ENCODE measurements around the gene ASIC3. TPM values are rescaled to one million over a fixed set of nuclear protein-coding genes. Genes with fewer than 3 reads are reported as not detected.
A peak's percentile ranks its signal among the peaks of the same experiment; 100 is the strongest.

ASIC3 gene
- total and polyA plus RNA-seq, 10 donors: 1.1 to 5.0 (median 2.8) TPM

- Histone ChIP-seq H3K4me3 (peak overlapping the region in 7 of 8 donors; percentile 23 to 67 (median 34)), H3K9me3 (no peaks in the 10 kb centered on the region), H3K36me3 (peaks cover 0 to 24% (median 0%) of the 10 kb centered on the region in 6 donors), H3K27ac (peak overlapping the region in 3 of 8 donors; percentile 15 to 45 (median 37)), H3K27me3 (replicated peaks in 1 of 7) (peaks cover 0 to 62% (median 25%) of the 10 kb centered on the region in 7 donors), H3K4me1 (peaks cover 21 to 67% (median 51%) of the 10 kb centered on the region in 6 donors)
- 2 to 5% (median 4%) methylated on average over 33 to 34 of the region's 34 CpGs for whole genome bisulfite sequencing, 5 donors
- intact Hi-C loops (cut with DNase I; ENCODE audit: low total_unique reads): no loop called here
- peak; percentile 94 for DNase-seq
- TF ChIP-seq POLR2AphosphoS5 (IDR thresholded peaks at IDR 0.05) (peak; percentile 48 to 83 (median 57)), POLR2A (IDR thresholded peaks at IDR 0.05) (no peak)
- TF ChIP-seq, protein P1, sequence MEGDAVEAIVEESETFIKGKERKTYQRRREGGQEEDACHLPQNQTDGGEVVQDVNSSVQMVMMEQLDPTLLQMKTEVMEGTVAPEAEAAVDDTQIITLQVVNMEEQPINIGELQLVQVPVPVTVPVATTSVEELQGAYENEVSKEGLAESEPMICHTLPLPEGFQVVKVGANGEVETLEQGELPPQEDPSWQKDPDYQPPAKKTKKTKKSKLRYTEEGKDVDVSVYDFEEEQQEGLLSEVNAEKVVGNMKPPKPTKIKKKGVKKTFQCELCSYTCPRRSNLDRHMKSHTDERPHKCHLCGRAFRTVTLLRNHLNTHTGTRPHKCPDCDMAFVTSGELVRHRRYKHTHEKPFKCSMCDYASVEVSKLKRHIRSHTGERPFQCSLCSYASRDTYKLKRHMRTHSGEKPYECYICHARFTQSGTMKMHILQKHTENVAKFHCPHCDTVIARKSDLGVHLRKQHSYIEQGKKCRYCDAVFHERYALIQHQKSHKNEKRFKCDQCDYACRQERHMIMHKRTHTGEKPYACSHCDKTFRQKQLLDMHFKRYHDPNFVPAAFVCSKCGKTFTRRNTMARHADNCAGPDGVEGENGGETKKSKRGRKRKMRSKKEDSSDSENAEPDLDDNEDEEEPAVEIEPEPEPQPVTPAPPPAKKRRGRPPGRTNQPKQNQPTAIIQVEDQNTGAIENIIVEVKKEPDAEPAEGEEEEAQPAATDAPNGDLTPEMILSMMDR (IDR thresholded peaks at IDR 0.05 in 8 of 11, conservative IDR thresholded peaks at IDR 0.05 in 3 of 11): peak; percentile 83 to 99 (median 96)
Observed at GRCh38 chr7:151017953-151018420, 30.3 kb upstream of the ASIC3 start.

DNA sequence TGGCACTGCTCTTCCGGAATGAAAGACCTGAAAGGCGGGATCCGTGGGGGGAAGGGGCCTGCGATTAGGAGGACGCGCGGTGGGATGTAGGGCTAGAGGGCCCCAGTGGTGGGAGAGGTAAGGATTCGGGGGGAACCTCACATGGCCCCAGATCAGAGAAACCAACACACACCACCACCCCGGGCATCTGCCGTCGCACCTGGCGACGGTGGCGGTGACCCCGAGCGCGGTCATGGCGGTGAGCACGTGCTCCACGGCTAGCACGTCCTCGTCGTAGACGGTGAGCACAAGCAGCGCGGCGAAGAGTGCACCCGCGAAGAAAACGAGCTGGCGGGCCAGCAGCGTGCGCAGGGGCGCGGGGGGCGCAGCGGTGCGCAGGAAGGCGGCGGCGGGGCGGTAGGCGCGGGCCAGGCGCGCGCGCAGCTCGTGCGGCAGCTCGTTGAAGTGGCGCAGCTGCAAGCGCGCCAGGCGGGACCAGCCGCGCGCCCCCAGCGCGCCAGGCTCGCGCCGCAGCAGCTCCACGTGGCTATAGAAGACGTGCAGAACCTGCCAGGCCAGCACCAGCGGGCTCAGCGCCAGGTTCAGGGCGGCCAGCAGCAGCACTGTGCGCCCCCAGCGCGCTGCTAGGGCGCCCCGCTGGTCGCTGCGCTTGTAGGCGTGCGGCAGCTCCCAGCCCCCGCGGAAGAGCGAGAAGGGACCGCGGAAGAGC is 29.8 kb upstream of the ASIC3 start:
- peak overlapping the region; percentile 4 to 67 (median 33) for H3K4me3 ChIP-seq

DNA sequence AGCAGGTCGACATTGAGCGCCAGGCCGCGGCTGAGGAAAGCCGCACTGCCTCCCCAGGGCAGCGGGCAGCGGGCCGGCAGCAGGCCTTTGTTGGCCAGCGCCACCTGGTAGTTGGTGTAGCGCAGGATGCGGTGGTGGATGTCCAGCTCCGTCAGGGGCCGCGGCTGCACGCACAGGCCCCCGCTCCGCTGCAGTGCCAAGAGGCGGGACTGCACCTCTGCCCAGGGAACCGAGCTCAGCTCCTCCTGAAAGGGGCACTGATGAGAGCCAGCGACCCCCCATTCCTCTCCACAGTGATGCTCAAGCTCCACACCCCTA is 29.2 kb upstream of the ASIC3 start:
- intact Hi-C loops (cut with DNase I; ENCODE audit: low total_unique reads): no loop called here
- peaks cover 0 to 62% (median 25%) of the 10 kb centered on the region in 7 donors for H3K27me3 ChIP-seq (replicated peaks in 1 of 7)
- H3K36me3 ChIP-seq: peaks cover 0 to 13% (median 0%) of the 10 kb centered on the region in 6 donors
- DNase-seq: no peak
- 14 to 41% (median 20%) methylated on average over 5 to 20 of the region's 20 CpGs for WGBS, 5 donors
- H3K9me3 ChIP-seq: no peaks in the 10 kb centered on the region
- peaks cover 16 to 56% (median 40%) of the 10 kb centered on the region in 6 donors for H3K4me1 ChIP-seq
- no peak overlapping the region for H3K27ac ChIP-seq
- H3K4me3 ChIP-seq: peak overlapping the region; percentile 4 to 67 (median 33)
- TF ChIP-seq, protein P1 (IDR thresholded peaks at IDR 0.05 in 8 of 11, conservative IDR thresholded peaks at IDR 0.05 in 3 of 11): no peak
- TF ChIP-seq POLR2A (IDR thresholded peaks at IDR 0.05) (no peak), POLR2AphosphoS5 (IDR thresholded peaks at IDR 0.05) (no peak)

More for the DNA sequence above, 29.8 kb upstream of the ASIC3 start:
- no peak for TF ChIP-seq POLR2A (IDR thresholded peaks at IDR 0.05)
- peak in 1 of 3 donors; percentile 50 for TF ChIP-seq POLR2AphosphoS5 (IDR thresholded peaks at IDR 0.05)
- TF ChIP-seq, protein P1 (IDR thresholded peaks at IDR 0.05 in 8 of 11, conservative IDR thresholded peaks at IDR 0.05 in 3 of 11): peak in 4 of 11 experiments; percentile 12 to 53 (median 24)
- Histone ChIP-seq H3K27me3 (replicated peaks in 1 of 7) (peaks cover 0 to 62% (median 25%) of the 10 kb centered on the region in 7 donors), H3K9me3 (no peaks in the 10 kb centered on the region), H3K27ac (peak overlapping the region in 2 of 8 donors; percentile 37 to 45), H3K4me1 (peaks cover 16 to 61% (median 45%) of the 10 kb centered on the region in 6 donors), H3K36me3 (peaks cover 0 to 18% (median 0%) of the 10 kb centered on the region in 6 donors)
- intact Hi-C loops (cut with DNase I; ENCODE audit: low total_unique reads): no loop called here
- 2 to 7% (median 2%) methylated on average over 60 to 82 of the region's 82 CpGs for WGBS, 5 donors
- no peak for DNase-seq

- no peak overlapping the region for H3K27ac ChIP-seq
- intact Hi-C loops (cut with DNase I; ENCODE audit: low total_unique reads): no loop called here
Observed at GRCh38 chr7:151020231-151020630, 28.1 kb upstream of the ASIC3 start.

More at GRCh38 chr7:151020231-151020630, 28.1 kb upstream of the ASIC3 start:
- no peak overlapping the region for H3K4me3 ChIP-seq
- 50 to 74% (median 69%) methylated on average over 7 of the region's 7 CpGs for WGBS, 5 donors
- DNase-seq: no peak
- peaks cover 0 to 2% (median 0%) of the 10 kb centered on the region in 6 donors for H3K36me3 ChIP-seq
- TF ChIP-seq POLR2A (IDR thresholded peaks at IDR 0.05): no peak
- no peak for TF ChIP-seq POLR2AphosphoS5 (IDR thresholded peaks at IDR 0.05)
- TF ChIP-seq, protein P1 (IDR thresholded peaks at IDR 0.05 in 8 of 11, conservative IDR thresholded peaks at IDR 0.05 in 3 of 11): no peak
- peaks cover 0 to 63% (median 25%) of the 10 kb centered on the region in 7 donors for H3K27me3 ChIP-seq (replicated peaks in 1 of 7)
- peaks cover 16 to 44% (median 29%) of the 10 kb centered on the region in 6 donors for H3K4me1 ChIP-seq
- no peaks in the 10 kb centered on the region for H3K9me3 ChIP-seq
